ENCODE results near the gene RYR2. TPM values are rescaled to one million over a fixed set of nuclear protein-coding genes. Genes with fewer than 3 reads are reported as not detected.

Gene RYR2
- total RNA-seq, 1 experiment from 2014 or later = 4.0 TPM

DNA sequence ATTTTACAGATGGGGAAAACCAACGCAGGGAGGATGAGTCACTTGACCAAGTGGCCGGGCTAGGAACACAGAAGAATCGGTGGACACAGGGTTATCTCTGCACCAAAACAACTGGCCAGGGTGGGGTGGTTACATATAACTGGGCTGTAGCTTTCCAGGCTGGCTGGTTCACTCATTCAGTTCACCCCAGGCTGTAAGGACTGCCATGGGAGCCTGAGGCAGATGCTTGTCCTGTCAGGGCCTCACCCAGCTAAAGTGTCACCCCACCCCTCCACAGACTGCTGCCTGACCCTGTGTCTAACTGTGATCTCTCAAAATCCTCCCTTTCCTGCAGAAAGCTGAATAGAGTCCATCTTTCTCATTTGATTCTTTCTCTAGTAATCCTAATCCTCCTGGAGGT lies 387.3 kb downstream of the RYR2 start:
- TF ChIP-seq, protein P1, sequence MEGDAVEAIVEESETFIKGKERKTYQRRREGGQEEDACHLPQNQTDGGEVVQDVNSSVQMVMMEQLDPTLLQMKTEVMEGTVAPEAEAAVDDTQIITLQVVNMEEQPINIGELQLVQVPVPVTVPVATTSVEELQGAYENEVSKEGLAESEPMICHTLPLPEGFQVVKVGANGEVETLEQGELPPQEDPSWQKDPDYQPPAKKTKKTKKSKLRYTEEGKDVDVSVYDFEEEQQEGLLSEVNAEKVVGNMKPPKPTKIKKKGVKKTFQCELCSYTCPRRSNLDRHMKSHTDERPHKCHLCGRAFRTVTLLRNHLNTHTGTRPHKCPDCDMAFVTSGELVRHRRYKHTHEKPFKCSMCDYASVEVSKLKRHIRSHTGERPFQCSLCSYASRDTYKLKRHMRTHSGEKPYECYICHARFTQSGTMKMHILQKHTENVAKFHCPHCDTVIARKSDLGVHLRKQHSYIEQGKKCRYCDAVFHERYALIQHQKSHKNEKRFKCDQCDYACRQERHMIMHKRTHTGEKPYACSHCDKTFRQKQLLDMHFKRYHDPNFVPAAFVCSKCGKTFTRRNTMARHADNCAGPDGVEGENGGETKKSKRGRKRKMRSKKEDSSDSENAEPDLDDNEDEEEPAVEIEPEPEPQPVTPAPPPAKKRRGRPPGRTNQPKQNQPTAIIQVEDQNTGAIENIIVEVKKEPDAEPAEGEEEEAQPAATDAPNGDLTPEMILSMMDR (IDR thresholded peaks at IDR 0.05; ENCODE audit: unreplicated experiment) = no peak
- Mint-ChIP-seq H3K4me3 (ENCODE audit: unreplicated experiment) (no peak overlapping the region), H3K27ac (ENCODE audit: low read depth, unreplicated experiment) (no peak overlapping the region), H3K9me3 (ENCODE audit: unreplicated experiment) (no peaks in the 10 kb centered on the region), H3K36me3 (ENCODE audit: insufficient read depth, unreplicated experiment) (no peaks in the 10 kb centered on the region), H3K27me3 (ENCODE audit: insufficient read depth, unreplicated experiment) (peaks cover 20% of the 10 kb centered on the region), H3K4me1 (ENCODE audit: insufficient read depth, unreplicated experiment) (no peaks in the 10 kb centered on the region)
- no TSS peak for BruUV-seq (replicated peaks)
- CTCF ChIA-PET = interaction anchor here (0.5 to 1.0 kb wide), 5 partner anchors 15 to 1282 kb away, joined by 3 to 4 read pairs (median 3); no protein-coding TSS in a partner anchor
- POLR2A ChIA-PET = interaction anchor here (1.2 kb wide), 1 partner anchor 16 kb away, joined by 3 read pairs; no protein-coding TSS in a partner anchor
- intact Hi-C loops (cut with micrococcal nuclease) = no loop called here
- DNase-seq (ENCODE audit: unreplicated experiment) = no peak

DNA sequence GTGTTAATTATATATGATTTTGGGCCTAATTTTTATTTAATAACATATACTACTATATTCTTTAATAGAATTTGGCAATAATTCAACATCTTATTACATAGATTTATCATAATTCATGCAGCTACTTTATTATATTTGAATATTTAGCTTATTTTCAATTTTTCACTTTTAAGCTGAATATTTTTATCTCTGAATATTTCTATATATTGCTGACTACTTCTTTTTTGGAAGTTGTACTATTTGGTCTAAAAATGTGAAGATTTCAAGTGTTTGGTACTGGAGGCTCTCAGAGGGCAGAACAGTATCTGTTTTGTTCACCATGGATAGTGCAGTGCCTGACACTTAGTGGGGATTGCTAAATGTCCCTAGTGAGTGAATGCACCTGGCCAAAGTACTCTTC lies 389.5 kb downstream of the RYR2 start:
- BruUV-seq (replicated peaks) = no TSS peak
- CTCF ChIA-PET = interaction anchor here (0.6 kb wide), 1 partner anchor 606 kb away, joined by 3 read pairs; no protein-coding TSS in a partner anchor

DNA sequence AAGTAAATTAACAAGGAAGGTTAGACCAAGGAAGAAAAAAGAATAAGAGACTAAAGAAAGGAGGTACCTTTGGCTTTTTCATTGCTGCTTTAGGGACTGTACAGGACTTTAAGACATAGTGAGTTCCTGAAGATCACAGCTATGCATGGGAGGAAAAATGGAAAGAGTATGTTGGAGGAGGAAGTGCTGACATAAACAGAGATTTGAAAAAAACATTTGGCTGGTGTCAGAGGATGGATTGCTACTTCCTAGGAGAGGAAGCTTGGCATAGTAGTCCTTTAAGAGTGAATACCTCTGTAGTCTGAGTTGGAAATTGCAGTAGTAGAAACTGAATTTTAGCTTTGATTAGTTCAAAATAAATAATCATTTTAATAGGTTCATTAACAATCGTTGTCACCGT lies 398.4 kb downstream of the RYR2 start:
- no TSS peak for BruUV-seq (replicated peaks)
- Mint-ChIP-seq H3K4me3 (ENCODE audit: unreplicated experiment) (no peak overlapping the region), H3K36me3 (ENCODE audit: insufficient read depth, unreplicated experiment) (no peaks in the 10 kb centered on the region), H3K9me3 (ENCODE audit: unreplicated experiment) (no peaks in the 10 kb centered on the region), H3K4me1 (ENCODE audit: insufficient read depth, unreplicated experiment) (peaks cover 24% of the 10 kb centered on the region), H3K27me3 (ENCODE audit: insufficient read depth, unreplicated experiment) (peaks cover 42% of the 10 kb centered on the region), H3K27ac (ENCODE audit: low read depth, unreplicated experiment) (no peak overlapping the region)
- intact Hi-C loops (cut with micrococcal nuclease) = no loop called here
- POLR2A ChIA-PET = interaction anchor here (0.7 to 0.9 kb wide), 3 partner anchors 8 to 644 kb away, joined by 3 to 4 read pairs (median 3); no protein-coding TSS in a partner anchor
- CTCF ChIA-PET = interaction anchor here (0.5 to 0.8 kb wide), 3 partner anchors 15 to 1301 kb away, joined by 3 to 5 read pairs (median 3); no protein-coding TSS in a partner anchor
- DNase-seq (ENCODE audit: unreplicated experiment) = no peak
- TF ChIP-seq, protein P1 (IDR thresholded peaks at IDR 0.05; ENCODE audit: unreplicated experiment) = no peak

More for the DNA sequence above, 389.5 kb downstream of the RYR2 start:
- intact Hi-C loops (cut with micrococcal nuclease) = no loop called here
- H3K9me3 Mint-ChIP-seq (ENCODE audit: unreplicated experiment) = no peaks in the 10 kb centered on the region
- no peaks in the 10 kb centered on the region for H3K4me1 Mint-ChIP-seq (ENCODE audit: insufficient read depth, unreplicated experiment)
- H3K4me3 Mint-ChIP-seq (ENCODE audit: unreplicated experiment) = no peak overlapping the region
- peaks cover 12% of the 10 kb centered on the region for H3K27me3 Mint-ChIP-seq (ENCODE audit: insufficient read depth, unreplicated experiment)
- TF ChIP-seq, protein P1 (IDR thresholded peaks at IDR 0.05; ENCODE audit: unreplicated experiment) = no peak
- no peak overlapping the region for H3K27ac Mint-ChIP-seq (ENCODE audit: low read depth, unreplicated experiment)
- no peak for DNase-seq (ENCODE audit: unreplicated experiment)
- no peaks in the 10 kb centered on the region for H3K36me3 Mint-ChIP-seq (ENCODE audit: insufficient read depth, unreplicated experiment)
- POLR2A ChIA-PET = interaction anchor here (1.2 to 1.5 kb wide), 3 partner anchors 8 to 24 kb away, joined by 3 to 4 read pairs (median 4); no protein-coding TSS in a partner anchor

DNA sequence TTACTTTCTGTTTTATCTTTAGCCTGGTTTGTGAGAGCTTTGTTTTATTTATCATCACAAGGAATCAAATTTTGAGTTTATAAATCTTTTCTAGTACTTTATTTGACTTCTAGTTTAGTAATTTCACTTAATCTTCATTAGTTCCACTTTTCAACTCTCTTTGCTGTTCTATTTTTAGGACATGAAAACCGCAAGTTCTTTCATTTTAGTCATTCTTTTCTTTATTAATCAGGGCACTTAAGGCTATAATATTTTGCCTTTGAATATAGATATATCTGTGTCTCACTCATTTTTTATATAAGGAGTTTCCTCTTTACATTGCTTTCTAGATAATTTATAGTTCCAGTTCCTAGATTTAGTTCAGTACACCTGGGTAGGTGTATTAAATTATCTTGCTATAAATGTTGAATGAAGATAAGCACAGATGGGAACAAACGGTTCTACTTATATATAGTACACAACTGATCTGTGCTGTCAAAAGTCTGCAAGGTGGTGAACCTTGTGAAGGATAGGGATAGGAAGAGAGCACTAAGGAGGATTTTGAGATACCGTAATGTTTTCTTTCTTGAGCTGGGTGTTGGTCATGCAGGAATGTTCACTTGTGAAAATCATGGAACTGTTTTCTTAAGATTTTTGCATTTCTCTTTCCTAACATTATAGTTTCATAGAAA lies 402.3 kb downstream of the RYR2 start:
- H3K4me1 Mint-ChIP-seq (ENCODE audit: insufficient read depth, unreplicated experiment) = peaks cover 24% of the 10 kb centered on the region

More for the DNA sequence above, 402.3 kb downstream of the RYR2 start:
- Mint-ChIP-seq H3K27ac (ENCODE audit: low read depth, unreplicated experiment) (no peak overlapping the region), H3K27me3 (ENCODE audit: insufficient read depth, unreplicated experiment) (peaks cover 69% of the 10 kb centered on the region), H3K9me3 (ENCODE audit: unreplicated experiment) (no peaks in the 10 kb centered on the region), H3K4me3 (ENCODE audit: unreplicated experiment) (no peak overlapping the region), H3K36me3 (ENCODE audit: insufficient read depth, unreplicated experiment) (no peaks in the 10 kb centered on the region)
- CTCF ChIA-PET = interaction anchor here (1.7 kb wide), 1 partner anchor 10 kb away, joined by 3 read pairs; no protein-coding TSS in a partner anchor
- no peak for DNase-seq (ENCODE audit: unreplicated experiment)
- no TSS peak for BruUV-seq (replicated peaks)
- TF ChIP-seq, protein P1 (IDR thresholded peaks at IDR 0.05; ENCODE audit: unreplicated experiment) = no peak
- POLR2A ChIA-PET = interaction anchor here (0.6 to 1.4 kb wide), 3 partner anchors 25 to 702 kb away, joined by 3 read pairs; no protein-coding TSS in a partner anchor
- intact Hi-C loops (cut with micrococcal nuclease) = no loop called here

All from MCF 10A (cell line).